NCI-H446 (cell line): ENCODE measurements around the gene ACAN.

Experiments
- DNase-seq, 2 experiments: peaks; one replicate each; lab custom pipeline; 2025; lab: John Stamatoyannopoulos, UW

The ACAN gene

DNA sequence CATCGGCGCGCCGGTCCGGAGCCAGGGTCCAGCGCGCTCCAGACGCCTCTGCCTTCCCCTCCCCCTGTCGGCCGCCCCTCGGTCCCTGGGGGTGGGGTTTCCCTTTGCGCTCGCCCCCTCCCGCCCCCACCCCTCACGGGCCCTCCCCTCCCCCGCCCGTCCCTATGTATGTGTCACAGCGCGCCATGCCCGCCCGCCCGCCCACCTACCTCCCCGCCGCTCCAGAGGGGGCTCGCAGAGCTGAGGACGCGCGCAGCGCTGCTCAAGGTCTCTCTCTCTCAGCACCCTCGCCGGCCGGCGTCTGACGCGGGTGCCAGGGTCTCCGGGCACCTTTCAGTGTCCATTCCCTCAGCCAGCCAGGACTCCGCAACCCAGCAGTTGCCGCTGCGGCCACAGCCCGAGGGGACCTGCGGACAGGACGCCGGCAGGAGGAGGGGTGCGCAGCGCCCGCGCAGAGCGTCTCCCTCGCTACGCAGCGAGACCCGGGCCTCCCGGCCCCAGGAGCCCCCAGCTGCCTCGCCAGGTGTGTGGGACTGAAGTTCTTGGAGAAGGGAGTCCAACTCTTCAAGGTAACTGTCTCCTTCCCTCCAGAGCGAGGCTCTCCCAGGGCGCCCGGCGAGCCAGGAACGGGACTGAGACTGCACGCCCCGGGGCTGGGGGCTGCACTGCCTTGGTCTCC lies at the start of gene ACAN:
Gene ACAN (plus strand): TSS at position 196 of the 679 bp plus-strand sequence. CDS start 32,771 bp downstream, outside the sequence.
- DNase-seq: no peak

DNA sequence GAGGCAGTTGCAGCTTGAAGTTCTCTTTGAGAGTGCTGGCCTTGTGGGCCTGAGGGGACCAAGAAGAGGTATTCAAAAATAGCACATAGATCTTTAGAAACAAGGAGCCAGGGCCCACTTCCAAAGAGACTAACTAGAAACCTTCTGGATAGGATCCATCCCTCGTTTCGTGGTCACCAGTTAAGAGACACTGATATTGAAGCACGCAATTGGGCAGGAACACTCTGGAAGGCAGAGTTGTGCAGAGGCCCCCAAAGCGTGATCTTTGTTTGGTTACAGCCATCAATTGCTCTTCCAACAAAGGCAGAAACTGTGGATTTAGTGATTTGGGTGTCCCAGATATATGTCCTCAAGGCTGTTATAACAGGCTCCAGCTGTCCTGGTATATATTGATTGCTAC lies 46.7 kb upstream of the ACAN start:
- DNase-seq: no peak

- no peak for DNase-seq
Observed at GRCh38 chr15:88756921-88757320, 46.3 kb upstream of the ACAN start.

- no peak for DNase-seq
Observed at GRCh38 chr15:88759872-88760271, 43.4 kb upstream of the ACAN start.

DNA sequence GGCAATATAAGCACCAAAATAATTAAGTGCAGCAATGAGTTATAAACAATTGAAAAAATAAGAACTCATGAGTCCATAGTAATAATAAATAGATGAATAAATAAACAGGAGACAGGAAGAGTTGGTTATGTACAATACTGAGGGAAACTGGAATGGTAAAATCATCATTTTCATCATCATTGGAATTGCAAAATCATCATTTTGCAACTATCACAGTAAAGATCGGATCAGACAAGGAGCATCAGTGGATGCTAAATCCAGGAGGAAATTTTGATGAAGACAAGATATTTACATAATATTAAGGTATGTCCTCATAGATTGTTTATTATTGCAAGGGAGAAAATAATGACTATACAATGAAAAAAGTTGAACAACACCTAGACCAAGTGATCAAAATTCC lies 38.8 kb upstream of the ACAN start:
- DNase-seq: no peak

GRCh38 chr15:88765212-88765611 lies 38.0 kb upstream of the ACAN start:
- DNase-seq: no peak

DNA sequence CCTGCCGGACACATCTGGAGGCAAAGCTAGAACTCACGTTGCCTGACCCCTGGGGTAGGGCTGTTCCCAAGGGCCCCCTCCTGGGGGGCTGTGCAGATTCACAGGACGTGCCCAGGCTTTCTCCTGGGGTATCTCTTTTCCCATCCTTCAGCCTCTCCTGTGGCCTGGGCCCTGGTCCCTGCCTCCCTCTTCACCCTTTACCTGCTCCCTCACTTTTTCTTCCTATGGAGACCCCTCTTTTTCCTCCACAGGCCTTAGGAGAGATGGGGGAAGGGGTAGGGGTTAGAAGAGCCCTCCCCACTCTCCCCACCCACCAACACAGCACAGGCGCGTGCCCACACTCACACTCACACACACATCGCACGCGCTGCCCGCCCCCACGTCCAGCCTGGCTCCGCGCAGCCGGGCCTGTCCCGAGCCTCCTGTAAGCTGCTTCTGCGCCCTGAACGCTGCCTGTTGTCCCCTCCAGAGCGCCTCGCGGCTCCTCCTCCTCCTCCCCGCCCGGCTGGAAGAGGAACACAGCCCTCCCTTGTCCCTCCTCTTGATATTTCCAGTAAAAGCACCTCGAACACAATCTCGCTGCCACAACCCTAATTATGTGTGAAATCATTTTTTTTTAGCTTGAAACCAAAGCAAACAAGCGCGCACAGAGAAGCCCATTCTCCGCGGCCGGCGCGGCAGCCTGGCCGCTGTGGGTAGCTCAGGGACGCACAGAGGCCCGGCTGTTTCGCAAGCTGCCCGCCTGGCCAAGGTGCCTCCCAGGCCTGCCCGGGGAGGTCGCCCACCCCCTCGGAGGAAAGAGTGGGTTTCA lies 33.9 kb upstream of the ACAN start:
- DNase-seq: no peak

DNA sequence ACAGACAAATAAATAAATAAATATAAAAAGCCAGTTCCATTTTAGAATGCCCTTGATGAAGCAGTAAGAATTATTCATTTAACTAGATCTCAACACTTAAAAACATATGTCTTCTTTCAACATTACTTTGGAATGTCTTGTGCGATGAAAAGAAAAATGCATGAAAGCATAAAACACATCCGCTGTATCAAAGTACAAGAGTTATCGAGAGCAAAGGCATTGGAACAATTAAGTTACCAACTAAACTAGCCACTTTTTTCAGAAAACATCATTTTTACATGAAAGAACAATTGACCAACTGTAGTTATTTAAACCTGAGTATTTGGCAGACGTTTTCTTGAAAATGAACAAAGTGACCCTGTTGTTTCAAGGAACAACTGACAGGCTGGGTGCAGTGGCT lies 27.5 kb upstream of the ACAN start:
- DNase-seq: no peak

DNA sequence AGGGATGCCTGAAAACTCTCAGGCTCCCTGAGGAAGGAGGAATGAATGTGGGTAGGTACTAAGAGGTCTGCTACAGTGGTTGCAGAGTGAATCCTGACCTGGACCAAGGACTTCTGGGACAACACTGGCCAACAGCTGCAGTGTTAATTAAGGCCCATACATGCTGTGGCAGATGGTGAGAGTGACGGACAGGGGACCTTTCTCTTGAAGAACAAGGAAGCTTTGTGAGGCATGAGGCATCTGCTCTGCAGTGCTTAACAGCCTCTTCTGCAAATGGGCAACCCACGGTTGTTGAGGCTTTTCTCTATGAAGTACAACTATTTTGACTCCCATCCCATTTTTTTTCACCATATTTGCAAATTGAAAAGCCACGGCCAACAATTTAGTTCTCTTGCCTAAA lies 26.6 kb upstream of the ACAN start:
- no peak for DNase-seq

DNA sequence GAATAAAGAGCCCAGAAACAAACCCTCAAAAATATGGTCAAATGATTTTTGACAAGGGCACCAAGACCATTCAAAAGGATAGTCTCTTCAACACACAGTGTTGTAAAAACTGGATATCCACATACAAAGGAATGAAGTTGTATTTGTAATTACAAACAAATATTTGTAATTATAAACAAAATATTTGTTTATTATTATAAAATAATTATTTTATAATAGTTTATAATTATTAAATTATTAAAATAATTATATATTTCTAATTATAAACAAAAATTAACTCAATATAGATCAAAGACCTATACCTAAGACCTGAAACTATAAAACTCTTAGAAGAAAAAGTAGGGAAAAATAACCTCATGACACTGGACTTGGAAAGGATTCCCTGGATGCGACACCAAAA lies 23.3 kb upstream of the ACAN start:
- DNase-seq: no peak

GRCh38 chr15:88782465-88782864 lies 20.8 kb upstream of the ACAN start:
- no peak for DNase-seq

DNA sequence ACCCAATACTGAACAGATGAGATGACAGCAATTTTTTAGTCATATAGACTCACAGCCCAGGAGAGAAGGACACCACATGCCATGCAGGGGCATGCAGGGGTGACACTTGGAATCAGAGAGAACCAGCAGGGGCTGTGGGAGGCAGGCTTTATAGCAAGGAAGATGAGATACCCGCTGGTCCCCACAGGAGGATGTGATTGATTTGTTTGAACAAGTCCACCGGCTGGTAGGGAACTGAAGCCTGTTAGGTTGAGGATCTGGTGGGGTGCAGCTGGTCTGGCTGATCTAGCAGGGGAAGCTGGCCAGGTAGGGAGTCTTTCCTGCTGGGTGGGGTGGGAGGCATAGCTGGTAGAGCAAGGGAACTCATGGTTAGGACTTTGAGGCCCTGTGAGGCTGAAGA lies 18.0 kb upstream of the ACAN start:
- no peak for DNase-seq

DNA sequence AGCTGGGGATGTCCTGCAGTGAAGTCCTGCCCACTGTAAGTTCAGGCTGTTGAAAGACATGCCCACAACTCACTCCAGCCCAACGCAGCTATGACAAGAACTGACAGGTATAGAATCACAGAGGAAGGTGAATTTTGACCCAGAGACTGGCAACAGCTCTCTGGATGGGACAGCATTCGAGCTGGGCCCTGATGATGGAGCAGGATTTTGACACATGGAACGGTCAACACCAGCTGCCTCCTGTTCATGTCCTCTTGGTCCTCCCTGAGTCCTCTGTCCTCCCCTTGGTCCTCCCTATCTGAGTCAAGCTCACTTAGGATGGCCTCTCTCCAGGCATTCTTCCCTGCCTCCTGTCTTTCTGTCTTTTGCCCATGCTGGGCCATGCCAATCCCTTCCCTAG lies 15.2 kb upstream of the ACAN start:
- DNase-seq: no peak

GRCh38 chr15:88788816-88789215 lies 14.4 kb upstream of the ACAN start:
- DNase-seq: no peak

DNA sequence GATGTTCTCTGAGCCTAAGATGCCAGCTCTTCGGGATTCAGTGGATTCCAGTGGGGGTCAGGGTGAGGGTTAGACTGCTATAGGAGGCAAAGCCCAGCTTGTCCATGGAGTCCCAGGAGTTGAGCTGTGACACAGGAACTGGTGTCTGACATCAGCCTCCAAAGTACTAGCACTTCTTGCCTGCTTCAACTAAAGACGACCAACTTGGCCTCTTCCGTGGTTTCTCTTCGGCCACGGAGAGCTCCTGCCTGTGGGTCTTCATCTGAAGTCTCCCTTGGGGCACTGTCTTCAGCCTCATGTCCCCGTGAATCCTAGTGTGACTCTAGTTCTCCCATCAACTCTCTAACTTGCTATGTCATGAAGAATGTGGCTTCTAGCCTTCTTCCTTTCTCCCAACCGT lies 12.8 kb upstream of the ACAN start:
- no peak for DNase-seq

DNA sequence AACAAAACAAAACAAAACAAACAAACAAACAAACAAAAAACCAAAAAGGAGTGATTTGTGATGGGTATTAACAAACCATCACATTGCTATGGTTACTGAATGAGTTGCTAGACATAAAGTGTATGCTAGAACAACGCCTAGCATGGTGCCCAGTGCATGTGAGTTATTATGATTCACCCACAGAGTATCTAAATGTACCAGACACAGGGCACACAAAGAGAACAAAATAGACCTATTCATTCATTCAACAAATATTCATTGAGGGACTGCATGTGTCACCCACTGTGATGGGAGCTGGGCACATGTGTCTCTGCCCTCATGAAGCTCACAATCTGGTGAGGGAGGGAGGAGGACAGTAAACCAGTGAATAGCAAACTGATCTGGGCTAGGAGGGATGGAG lies 11.6 kb upstream of the ACAN start:
- no peak for DNase-seq

DNA sequence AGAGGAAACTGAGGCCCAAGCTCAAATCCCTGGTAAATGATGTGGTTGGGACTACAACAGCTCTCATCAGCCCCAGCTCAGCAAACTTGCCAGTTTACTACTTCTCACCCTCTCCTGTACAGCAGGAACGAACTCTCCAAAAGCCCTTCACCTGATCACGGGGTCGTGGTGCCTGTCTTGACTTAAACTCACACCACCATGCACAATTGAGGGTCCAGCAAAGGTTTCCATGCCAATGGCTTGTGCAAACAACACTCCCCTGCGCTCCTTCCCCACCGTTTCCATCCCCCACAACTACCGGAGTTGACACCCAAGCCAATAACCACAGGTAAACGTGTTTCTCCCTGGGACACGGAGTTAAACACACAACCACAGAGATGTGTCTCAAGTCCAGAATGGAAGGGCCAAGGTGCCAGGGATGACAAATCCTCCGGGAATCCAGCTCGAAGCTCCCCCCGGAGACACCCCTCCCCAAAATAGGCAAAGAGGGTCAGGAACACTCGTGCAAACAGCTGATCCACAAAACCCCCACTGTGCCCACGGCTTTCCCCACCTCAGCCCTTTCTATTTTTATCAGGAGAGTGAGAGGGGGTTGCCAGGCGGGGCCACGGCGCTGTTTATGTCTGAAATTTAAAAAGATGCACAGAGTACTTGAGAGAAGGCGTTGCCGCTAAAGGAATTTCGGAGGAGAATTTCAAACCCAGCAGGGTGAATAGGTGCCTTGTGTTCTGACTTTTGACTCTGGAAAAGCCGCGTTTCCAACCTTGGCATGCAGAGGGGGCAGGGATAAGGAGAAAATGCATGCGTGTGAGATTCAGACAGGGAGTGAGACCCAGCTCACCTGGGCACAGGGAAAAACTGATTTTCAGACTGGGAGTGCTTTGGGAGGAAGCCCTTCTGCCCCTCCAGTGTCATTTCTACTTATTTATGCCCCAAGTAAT lies 10.6 kb upstream of the ACAN start:
- DNase-seq: no peak

- no peak for DNase-seq
Observed at GRCh38 chr15:88794001-88794400, 9.2 kb upstream of the ACAN start.

DNA sequence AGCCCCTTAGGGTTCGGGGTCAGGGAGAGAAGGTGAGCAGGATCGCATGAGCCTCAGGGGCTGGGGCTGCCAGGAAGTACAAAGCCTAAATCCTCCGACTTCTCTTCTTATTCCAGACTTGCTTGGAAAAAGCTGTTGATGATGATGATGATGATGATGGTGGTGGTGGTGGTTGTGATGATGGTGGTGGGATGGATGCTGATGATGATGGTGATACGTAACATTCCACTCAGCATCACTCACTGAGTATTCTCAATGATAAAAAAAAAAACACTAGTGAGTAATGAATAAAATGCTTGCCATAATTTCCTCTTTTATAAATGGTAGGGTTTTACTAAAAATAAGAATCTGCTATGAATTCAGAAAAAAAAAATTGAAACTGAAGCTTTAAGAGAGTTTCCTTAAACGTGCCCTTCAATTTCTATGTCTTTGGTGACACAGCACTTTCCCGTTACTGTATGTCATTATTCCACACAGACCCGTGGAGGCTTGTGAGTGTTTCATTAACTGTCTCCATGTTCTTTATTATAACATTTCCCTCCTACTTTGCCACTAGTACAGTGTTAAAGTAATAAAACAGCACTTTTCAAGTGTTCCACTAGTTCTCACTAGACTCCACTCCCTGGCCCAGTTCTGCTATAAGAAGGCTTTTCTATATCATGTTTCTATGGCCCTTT lies 5.4 kb upstream of the ACAN start:
- no peak for DNase-seq

GRCh38 chr15:88799341-88799740 lies 3.9 kb upstream of the ACAN start:
- DNase-seq: no peak

GRCh38 chr15:88800026-88800425 lies 3.2 kb upstream of the ACAN start:
- no peak for DNase-seq

DNA sequence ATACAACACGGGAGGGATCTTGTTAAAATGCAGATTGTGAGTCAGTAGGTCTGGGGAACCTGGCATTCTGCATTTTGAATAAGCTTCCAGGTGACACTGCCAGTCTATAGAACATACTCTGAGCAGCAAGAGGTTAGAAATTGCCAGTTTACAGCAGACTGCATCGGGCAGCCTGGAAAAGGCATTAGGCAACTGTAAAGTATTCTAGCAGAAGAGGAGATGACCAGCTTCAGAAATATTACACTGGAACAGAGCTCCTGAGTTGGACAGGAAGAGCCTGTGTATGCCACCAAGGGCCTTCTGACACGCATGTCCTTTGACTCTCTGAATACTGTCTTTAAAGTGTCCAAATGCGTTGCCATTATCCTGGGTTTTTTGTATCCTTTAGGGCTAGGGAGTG lies 2.5 kb upstream of the ACAN start:
- DNase-seq: no peak
